GM10266 (cell line): Measurements from ENCODE around the gene RPS6KA3.

Experiments
- DNase-seq: peaks from one replicate; pipeline ENCODE4 v3.0.0; 2012; ENCODE audit errors: extremely low spot score
- CTCF ChIP-seq: IDR thresholded peaks from 2 replicates; pipeline ENCODE4 v1.5.1; 2012; ENCODE audit warnings: mild to moderate bottlenecking, low read depth; ENCODE audit not compliant: control insufficient read depth, insufficient read depth; ENCODE audit errors: missing control alignments

Gene RPS6KA3

GRCh38 chrX:20266810-20267606 is at the start of gene RPS6KA3:
Gene RPS6KA3, minus strand, starts transcription at chrX:20266909. Its CDS starts 277 bp downstream, at chrX:20266632.
- no peak for TF ChIP-seq CTCF
- DNase-seq: peak; percentile 88

- no peak for TF ChIP-seq CTCF
- peak; percentile 5 for DNase-seq
Observed at GRCh38 chrX:20315140-20315539, 48.4 kb upstream of the RPS6KA3 start.

- TF ChIP-seq CTCF: no peak
Observed at GRCh38 chrX:20313899-20314298, 47.2 kb upstream of the RPS6KA3 start.

GRCh38 chrX:20312018-20312417 is 45.3 kb upstream of the RPS6KA3 start:
- DNase-seq: no peak
- TF ChIP-seq CTCF: no peak

More at GRCh38 chrX:20313899-20314298, 47.2 kb upstream of the RPS6KA3 start:
- DNase-seq: no peak

- no peak for TF ChIP-seq CTCF
- no peak for DNase-seq
Observed at GRCh38 chrX:20311505-20311904, 44.8 kb upstream of the RPS6KA3 start.

- no peak for TF ChIP-seq CTCF
- DNase-seq: no peak
Observed at GRCh38 chrX:20309806-20310205, 43.1 kb upstream of the RPS6KA3 start.

- no peak for DNase-seq
- no peak for TF ChIP-seq CTCF
Observed at GRCh38 chrX:20306668-20307067, 40.0 kb upstream of the RPS6KA3 start.
